Suppressor macrophage (primary cell): Measurements from ENCODE around the gene SETBP1.
A peak's percentile ranks its signal among the peaks of the same experiment; 100 is the strongest.

Experiments used
- DNase-seq, 4 experiments: peaks; one replicate each; pipeline ENCODE4 v3.0.0-alpha.2; 2020 to 2022

Gene SETBP1

GRCh38 chr18:44842588-44843412, 162.1 kb downstream of the SETBP1 start:
- no peak for DNase-seq

- DNase-seq, result no peak
Observed at GRCh38 chr18:44844486-44844885, 163.8 kb downstream of the SETBP1 start.

DNA sequence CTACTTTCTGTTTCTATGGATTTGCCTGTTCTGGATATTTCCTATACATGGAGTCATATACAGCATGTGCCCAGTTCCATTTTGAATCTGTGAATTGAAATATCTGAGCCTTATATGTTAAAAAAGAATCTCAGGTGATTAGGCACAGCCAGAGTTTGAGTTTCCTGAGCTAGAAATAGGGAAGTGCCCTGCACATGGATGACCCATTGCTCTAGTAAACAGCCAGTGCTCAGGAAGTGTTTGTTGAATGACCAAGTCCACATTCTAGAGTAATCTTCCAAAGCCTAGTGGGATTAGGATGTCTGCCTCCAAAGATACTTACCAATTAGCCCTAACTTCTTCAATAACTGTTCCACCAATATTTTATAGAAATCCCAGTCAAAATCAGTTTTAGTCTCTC, 165.8 kb downstream of the SETBP1 start:
- DNase-seq, result peak in 1 of 4 experiments; percentile 14

- no peak for DNase-seq
Observed at GRCh38 chr18:44848644-44849335, 168.1 kb downstream of the SETBP1 start.

GRCh38 chr18:44849361-44849760, 168.7 kb downstream of the SETBP1 start:
- no peak for DNase-seq

DNA sequence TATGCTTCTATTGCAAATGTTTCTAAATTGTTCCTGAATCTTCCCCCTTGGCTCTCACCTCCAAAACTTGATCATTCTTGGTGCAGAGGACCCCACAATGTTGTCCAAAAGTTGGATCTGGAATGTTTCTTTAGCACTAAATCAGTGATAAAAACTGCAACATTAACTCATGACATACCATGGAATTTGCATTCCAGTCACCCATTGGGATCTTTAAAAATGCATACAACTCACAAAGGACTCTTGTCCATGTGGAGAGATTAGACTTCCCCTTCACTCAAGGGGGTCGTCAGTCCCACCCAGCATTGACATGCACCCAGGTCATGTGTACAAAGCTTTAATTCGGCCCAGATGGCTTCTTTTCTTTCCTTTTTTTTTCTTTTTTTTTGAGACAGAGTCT, 169.3 kb downstream of the SETBP1 start:
- DNase-seq, result no peak

DNA sequence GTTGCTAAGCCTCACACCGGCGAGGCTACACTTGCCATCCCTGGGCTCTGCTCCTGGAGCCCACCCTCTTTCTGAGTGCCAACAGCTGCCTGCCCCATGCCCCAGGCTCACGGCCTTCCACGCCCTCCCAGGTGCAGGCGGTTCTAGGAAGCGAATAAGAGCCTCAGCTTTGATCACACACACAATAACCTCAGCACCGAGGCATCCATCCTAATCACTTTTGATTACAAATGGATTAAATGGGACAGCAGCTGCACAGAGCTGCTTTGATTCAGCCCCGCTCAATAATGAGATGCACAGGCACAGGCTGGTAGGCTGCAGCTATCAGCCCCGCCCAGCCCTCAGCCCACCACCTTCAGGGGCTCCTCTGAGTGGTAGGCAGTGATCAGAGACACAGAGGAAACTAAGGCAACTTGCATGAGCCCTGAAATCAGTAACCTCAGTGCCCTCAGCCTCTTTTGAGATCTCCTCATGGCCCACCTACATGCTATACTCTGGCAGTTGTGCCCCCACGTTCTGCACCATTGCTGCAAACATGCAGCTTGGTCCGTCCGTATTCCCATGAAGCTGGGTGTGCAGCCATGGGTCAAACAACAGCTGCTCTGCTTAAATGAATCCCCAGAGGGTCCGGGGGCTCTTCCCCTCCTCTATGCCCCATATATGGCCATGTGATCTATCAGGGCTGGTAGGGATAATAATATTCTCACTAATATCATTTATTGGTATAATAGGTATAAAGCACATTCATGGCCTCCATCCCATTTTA, 171.4 kb downstream of the SETBP1 start:
- DNase-seq, result no peak

DNA sequence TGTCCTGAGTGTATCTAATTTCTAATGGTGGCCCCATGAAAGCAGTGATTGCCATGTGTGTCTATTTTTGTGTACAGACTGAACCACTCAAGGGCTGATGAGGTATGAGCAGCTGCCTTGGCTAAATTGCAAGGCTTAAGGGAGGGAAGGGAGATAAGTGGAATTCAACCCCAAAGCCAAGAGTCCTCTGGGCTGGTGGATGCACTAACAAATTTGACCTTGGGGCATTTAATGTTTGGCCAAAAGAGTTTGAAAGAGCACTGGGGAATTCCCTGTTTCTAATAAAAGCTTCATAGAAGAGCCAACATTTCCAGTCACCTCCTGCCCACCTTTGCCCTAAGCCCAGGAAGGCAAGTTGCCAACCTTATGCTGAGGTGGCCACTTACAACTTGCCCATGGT, 172.1 kb downstream of the SETBP1 start:
- no peak for DNase-seq

GRCh38 chr18:44853430-44853829, 172.7 kb downstream of the SETBP1 start:
- no peak for DNase-seq

- DNase-seq, result no peak
Observed at GRCh38 chr18:44855681-44856080, 175.0 kb downstream of the SETBP1 start.

DNA sequence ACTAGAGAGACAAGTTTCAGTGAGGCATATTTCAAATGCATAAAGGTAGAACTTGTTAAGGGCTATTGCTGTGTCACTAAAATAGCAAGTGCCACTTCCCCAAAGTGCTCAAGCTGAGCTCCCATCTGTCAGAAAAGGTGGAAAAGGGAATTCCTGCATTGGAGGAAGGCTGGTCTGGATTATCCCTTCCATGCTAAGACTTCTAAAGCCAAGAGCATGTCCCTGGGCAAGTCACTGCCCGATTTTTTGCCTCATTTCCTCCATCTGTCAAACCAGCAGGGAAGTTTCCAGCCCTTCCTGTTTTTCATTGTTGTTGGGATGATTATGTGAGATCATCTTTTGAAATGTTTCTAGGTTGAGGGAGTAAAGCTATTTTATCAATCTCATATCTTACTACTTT, 175.5 kb downstream of the SETBP1 start:
- DNase-seq, result peak; percentile 20 to 68 (median 54)

DNA sequence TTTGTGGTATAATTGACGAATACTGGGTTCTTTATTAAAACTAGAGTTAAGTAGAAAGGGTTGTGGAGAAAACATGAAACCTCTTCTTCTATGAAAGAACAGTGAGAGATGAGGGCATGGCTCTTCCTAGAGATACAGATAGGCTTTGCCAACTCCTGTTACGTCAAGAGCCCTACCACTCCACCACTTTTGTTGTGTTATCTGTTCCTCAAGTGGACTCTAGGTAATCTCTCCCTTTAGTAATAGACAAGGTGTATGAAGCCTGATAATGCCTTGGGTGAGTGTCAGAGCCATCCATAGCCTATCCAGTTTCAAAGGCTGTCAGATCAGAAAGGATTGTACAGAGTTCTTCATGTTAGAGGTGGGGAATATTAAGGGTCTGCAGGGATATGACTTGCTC, 176.4 kb downstream of the SETBP1 start:
- no peak for DNase-seq

- DNase-seq, result no peak
Observed at GRCh38 chr18:44857744-44858491, 177.2 kb downstream of the SETBP1 start.

DNA sequence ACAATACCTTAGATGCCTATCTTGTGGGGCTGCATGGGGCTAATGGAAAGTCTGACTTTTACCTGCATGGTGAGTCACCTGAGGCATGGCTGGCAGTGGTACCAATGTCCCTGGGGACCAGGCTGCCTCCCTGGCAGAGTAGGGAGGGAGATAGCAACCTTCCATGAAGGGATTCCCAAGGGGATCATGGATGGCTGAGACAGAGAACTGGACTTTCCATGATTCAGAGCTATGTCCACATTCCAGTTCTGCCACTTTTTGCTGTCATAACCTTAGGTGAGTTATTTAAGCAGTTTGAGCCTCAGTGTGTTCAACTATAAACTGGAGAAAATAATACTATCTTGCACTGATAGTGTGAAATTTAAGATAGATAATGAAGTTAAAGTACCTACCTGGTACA, 178.6 kb downstream of the SETBP1 start:
- no peak for DNase-seq

DNA sequence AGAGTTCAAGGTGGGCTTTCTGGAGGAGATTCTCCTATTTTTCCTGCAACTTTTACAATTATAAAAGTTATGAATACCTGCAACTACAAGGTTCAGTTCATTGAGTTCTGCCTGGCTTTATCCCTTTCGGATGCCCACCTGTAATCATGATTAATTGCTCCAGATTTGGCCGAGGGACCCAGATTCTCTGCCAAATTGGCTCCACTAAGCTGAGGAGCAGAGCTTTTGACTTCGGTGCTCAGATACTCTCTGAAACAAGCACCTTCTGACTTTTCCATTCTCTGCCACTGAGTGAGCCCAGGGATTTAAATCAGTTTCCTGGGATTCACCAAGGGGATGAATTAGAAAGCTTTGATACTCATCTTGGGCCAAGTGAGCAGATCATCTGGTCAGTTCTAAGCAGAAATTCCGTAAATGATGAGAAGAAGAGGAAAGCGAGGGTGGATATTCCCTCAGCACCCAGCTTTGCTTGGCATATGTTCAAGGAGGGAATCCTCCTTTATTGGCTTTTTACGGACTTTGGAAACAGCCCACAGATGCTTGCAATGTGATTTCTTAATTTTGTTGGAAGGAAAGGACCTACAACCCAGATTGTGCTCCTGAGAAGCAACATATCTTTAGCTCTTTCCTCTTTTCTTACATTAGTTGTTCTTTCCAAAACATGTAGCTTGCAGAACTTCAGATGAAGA, 179.2 kb downstream of the SETBP1 start:
- DNase-seq, result no peak

DNA sequence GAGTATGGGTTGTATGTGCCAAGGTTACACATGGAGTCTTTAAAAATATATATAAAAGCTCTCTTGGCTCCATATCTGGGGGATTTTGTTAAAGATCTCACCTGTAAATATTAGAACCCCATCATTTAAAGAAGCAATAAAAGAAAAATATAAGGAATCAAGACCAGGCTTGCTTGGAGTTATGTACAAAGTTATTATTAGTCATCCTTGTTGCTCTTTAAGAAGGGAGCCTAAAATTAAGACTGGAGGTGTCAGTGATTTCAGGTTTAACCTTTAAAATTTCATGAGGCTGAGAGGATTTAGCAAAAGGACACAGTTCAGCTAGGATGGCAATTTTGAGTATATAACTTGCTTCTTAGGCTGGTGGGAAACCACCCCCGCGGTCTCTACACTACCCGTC, 181.4 kb downstream of the SETBP1 start:
- no peak for DNase-seq

- DNase-seq, result no peak
Observed at GRCh38 chr18:44866103-44866502, 185.4 kb downstream of the SETBP1 start.

GRCh38 chr18:44869533-44869932, 188.8 kb downstream of the SETBP1 start:
- no peak for DNase-seq

GRCh38 chr18:44870631-44871502, 190.2 kb downstream of the SETBP1 start:
- no peak for DNase-seq

DNA sequence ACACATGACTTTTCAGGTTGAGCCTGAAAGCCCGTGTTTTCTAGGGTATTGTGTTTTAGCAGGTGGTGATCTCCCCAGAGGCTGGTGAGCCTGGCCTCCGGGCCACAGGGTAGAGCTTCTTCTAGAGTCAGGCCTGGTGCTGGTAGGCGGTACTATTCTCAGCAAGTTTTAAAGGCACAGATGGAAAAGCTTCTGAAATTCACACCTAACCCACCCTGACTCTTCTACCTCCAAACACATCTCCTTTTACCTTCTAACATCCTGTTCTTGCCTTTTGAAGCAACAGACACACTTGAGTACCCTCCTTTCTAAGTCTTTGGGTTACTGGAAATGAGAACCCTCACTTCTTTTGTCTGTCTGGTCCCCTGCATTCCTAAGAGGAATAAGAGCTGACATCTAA, 191.1 kb downstream of the SETBP1 start:
- DNase-seq, result no peak

DNA sequence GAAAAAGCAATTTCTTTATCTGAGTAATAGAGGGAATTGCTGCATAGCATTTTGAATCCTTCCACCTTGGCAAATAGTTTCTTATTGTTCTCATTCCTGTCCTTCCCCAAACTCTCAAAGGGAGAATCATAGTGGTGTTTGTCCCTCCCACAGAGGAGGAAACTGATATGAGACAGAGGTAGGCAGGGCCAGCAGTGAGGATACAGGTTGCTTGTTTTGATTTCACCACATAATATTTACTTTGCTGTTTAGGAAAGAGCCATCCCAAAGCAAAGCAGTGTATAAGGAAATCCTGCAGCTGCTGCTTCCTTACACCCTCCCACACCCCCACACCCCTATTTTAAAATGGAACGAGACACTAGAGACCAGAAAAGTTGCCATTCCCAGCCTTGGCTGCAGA, 195.3 kb downstream of the SETBP1 start:
- DNase-seq, result no peak
